Measurements from ENCODE around the gene PDE10A.

The PDE10A gene

DNA sequence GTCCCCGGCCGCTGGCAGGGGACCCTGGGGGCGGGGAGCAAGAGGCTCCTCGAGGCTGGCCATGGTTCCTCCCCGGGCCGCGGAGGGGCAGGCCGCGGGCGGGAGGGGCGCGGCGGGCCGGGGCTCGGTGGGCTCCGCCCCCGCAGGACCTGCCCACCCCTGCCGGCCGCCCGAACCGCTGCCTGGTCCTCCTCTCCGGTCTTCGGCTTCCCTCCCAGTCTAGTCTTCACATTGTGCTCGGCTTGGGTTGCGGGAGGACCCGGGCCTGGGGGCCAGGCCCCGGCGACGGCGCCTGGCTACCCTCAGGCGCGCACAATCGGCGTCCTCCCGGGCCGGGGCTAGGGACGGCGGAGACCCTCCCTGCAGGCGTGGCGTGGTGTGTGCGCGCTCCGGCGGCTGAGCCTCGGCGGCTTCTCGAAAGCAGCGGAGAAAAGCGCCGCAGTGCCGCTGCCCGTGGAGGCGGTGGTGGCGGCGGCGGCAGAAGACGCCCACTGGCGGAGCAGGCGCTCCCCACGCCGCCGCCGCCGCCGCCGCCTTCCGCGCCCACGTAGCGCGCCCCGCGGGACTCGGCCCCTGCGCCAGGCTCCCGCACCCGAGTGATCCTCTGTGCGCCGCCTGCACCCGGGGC is at the start of gene PDE10A:
TSS of gene PDE10A (minus strand) at position 493 of the 628 bp plus-strand sequence. CDS start at position 63, 430 bp downstream.
- DNase-seq: peak; percentile 51

DNA sequence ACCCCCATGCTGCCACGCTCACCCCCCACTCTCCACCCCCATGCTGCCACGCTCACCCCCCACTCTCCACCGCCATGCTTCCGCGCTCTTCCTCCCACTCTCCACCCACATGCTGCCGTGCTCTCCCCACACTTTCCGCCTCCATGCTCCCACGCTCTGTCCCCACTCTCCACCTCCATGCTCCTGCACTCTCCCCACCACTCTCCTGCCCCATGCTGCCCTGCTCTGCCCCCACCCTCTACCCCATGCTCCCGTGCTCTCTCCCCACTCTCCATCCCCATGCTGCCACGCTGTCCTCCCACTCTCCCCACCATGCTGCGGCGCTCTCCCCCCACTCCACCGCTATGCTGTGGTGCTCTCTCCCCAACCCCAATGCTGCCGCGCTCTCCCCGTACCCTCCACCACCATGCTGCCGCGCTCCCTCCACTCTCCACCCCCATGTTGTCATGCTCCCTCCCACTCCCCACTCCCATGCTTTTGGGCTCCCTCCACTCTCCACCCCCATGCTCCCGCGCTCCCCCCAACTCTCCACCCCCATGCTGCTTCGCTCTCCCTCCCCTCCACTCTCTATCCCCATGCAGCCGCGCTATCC is 46.0 kb upstream of the PDE10A start:
- no peak for DNase-seq

DNA sequence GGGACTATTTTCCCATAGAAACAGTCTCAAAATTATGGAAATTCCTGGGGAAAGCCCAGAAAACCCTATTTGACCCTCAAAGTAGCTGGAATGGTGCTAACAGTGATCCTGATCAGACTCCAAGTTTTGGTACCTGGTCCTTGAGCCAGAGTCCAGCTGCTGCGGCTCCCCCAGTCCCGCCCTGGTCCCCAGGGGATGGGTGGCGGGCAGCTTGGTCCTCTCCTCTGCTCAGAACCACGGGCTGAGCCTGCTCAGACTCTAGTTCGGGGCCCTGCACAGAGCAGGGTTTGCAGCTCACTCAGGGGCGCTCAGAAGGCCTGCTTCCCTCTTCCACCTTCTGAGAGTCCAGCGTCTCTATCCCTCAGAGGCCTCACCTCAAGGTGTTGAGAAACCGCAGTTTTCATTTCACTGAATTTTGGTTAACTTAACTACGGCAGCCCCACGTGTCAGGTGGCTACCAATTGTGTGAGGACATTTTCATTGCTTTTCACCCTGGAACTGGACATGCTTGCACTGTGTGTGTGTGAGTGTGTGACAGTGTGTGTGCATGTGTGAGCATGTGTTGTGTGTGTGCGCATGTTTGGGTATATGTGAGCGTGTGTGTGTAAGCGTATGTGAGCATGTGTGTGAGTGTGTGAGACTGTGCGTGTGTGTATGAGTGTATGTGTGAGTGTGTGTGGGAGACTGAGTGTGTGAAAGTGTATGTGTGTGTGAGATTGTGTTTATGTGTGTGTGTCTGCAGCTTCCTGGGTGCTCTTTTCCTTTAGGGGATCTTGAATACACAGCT is 44.2 kb upstream of the PDE10A start:
- DNase-seq: no peak

DNA sequence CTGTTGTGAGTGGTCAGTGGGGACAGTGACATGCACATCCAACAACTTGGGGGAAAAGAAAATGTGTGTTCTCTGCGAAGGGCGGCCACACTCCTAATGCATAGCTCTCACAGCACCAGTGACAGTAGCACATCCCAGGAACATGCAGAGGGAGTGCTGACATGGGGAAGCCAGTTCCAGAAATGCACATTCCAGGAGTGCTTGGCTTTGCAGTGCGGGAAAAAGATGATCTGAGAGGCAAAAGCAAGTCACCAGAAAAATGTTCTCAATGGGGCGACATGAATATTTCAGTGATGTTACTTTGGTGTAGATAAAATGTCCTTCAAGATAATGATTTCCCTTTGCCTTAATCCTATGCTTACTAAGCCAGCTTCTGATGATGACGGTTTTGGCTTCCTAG is 42.9 kb upstream of the PDE10A start:
- DNase-seq: no peak

DNA sequence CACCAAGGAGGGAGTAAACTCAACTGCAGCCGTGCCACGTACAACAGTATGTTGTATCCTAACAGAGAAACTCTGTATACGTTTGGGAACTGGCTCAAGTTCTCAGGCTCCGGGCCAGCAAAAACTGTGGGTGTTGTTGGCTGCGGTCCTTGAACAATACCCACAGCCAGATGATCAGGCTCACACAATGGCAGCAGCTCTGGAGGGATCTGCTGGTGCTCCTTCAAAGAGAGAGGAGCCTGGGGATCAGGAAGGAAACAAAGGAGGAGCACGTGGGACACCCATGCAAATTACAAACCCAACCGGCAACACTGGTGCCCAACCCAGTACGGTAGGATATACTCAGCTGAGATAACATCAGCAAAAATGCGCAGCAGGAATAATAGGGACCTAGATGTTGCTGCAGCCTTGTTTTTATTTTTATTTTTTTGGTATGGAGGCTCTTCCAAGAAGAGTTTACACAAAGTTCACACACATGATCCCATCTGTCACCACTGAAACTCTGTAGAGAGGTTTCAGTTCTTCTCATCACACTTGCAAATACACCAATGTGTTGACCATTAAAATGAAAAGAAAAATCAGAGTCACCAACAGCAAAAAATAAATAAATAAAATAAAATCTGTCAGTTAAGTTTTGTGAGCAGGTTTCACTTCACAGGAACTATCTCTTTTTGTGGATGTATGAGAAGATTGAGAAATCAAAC is 41.2 kb upstream of the PDE10A start:
- DNase-seq: no peak

DNA sequence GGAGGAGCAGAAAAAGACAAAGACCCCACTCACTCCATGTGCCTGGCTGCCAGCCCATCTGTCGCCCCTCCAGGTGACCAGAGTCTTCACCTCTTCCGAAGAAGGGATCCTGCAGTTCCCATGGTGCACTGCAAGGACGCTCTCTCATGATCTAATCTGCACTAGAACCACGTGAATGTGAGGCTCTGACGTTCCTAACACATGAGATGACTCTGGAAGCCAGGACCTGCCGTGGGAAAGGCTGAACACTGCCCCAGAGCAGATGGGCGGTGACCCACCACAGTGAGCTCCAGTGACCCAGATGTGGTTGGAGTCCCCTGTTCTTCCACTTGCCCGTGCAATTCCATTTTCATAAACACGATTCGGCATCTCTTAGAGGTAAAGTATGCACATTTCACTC is 39.6 kb upstream of the PDE10A start:
- no peak for DNase-seq

DNA sequence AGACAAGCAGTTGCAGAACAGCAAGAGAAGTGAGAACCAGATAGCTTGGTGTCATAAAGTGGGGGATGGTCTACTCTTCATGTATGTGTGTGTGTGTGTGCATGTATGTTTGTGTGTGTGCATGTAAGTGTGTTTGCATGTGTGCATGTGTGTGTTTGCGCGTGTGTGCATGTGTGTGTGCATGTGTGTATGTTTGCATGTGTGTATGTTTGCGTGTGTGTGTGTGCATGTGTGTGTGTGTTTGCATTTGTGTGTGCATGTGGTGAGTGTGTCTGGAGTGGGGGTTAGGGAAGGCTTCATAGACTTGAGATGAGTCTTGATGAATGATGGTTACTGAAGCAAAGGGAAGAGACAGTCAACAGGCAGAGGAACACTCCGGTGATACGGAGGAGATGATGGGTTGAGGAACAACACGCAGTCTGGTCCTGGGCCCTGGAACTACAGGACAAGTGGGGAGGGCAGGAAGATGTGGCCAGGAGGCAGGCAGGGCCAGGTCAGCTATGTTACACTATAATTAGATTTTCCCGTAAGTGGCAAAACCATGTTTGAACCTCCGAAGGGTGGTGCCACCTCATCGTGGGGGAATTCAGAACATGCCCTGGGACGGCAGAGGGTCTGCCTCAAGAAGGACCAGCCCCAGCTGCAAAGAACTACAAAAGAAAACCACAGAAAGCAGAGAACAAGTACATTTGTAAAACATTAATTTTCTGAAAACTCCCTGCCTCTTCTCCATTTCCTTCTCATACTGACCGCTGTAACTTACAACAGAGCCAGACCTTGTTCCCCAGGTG is 38.7 kb upstream of the PDE10A start:
- no peak for DNase-seq

DNA sequence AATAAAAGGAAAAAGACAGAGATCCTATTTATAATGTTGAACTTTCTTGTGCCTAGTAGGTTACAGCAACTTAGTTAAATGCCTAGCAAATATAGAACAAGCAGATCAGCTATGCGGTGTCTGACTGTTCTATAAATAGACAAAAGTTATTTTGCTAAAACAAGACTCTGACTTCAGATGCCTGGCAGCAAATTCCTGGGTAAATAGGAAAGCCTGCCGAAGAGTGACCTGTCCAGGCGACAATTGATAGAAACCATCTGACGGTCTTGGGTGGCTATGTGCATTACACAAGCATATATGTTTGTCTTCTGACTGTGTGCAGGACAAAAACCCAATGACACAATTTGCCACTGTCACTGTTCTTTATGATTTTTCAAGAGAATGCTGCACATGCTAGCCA is 38.0 kb upstream of the PDE10A start:
- DNase-seq: no peak

DNA sequence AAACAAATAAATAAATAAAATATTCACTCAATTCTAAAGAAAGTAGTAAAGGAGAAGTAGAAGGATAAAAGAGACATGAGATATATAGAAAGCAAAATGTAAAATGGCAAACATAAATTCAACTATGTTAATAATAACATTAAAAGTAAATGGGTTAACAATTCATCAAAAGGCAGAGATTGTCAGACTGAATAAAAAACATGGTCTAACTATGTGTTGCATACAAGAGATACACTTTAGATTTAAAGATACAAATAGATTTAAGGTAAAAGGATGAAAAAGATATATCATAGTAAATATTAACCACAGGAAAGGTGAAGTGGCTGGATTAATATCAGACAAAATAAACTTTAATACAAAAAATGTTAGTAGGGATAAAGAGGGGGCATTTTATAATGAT is 35.8 kb upstream of the PDE10A start:
- no peak for DNase-seq

DNA sequence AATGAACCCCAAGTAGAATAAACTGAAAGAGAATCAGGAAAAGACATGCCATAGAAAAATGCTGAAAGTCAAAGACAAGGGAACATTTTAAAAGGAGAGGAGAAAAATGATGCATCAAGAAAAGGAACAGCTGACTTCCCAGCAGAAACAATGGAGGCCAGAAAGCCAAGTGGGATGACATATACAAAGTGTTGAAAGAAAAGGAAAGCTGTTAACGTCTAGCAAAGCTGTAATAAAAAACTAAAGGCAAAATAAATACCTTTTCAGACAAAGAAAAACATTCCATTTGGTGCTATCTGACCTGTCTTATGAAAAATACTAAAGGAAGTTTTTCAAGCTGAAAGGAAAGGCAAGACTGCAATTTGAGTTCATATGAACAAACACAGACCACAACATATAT is 34.1 kb upstream of the PDE10A start:
- DNase-seq: no peak

DNA sequence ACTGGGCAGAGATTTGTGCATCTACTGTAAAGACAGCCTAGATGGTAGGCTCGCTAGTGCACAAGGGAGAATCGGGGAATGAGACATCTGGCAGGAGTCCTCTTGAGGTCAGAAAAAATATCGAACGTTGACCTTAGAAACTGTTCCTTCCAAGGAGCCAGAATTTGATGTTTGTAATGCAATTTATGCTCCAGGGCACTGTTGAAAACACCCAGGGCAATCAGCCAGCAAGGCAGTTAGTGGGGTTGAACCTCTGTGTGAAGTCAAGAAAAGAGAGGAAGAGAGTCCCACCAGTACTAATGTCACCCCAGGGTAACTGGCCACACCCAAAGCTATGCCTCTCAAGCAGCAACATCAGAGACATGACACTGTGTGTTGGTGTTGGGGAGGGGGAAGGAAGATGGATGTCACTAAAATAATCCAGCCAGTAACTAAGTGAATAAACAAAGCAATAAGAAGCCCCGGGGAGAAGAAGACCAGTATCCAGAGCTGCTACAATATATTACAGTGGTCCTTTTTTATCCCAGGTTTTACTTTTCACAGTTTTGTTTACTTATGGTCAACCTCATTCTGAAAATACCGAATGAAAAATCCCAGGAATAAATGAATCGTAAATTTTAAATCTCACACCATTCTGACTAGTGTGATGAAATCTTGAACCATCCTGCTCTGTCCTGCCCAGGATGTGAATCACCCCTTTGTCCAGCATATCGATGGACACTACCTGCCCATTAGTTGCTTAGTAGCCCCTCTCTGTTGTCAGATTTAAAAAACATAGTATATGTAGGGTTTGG is 32.9 kb upstream of the PDE10A start:
- no peak for DNase-seq

DNA sequence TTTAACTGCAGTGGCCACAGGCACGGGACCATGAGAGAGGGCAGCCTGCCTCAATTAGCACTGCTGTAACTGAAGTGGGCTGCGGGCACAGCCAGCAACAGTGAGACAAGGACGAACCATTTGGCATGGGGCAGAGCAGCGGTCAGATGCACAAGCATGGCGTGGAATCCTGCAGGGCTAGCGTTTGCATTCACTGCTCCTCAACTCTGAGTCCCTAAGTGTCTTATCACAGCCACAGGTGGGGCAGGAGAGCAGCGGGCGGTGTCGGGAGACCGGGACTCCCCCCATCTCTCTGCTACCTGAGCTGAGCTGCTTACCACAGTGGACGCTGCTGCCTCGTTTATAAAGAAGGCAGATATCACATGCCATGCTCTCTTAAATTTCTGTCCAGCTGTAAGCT is 31.3 kb upstream of the PDE10A start:
- no peak for DNase-seq

DNA sequence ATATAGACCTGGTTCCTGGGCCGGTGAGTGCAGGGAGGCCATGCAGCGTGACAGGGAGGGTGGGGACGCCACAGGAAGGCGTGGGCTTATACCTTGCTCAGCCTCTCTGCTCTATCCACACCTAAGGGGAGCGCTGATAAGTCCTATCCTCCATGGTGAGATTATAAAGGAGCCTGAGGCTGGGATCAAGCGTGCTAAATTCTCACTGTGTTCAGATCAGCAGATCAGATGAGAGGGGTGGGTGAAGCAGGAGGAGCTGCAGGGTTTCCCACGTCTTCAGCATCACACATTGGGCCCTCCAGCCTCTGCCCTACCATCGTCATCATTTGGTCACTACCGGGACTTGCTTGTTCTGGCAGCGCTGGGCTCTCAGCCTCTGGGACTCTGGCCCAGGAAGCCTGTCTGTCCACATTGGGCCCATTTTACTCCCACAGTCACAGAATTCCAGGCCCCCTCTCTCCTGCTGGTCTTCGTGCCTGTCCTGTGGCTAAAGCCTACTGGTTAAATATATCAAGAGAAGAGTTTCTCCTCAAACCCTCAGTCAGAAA is 29.1 kb upstream of the PDE10A start:
- no peak for DNase-seq

DNA sequence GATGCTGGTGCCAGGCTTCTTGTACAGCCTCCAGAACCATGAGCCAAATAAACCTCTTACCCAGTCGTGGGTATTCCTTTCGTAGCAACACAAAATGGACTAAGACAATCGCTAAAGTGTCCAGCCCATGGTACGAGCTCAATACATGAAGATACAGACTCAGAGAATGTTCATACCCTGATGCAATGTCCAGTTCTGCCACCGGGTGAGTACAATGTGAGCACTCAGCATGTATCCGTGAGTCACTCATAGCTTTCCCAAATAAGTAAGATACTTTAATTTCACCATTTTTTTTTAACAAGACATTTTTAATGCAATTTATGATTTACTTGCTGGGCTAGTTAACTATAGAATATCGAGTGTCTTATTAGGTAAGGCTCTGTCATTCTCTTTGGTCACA is 26.7 kb upstream of the PDE10A start:
- DNase-seq: no peak

DNA sequence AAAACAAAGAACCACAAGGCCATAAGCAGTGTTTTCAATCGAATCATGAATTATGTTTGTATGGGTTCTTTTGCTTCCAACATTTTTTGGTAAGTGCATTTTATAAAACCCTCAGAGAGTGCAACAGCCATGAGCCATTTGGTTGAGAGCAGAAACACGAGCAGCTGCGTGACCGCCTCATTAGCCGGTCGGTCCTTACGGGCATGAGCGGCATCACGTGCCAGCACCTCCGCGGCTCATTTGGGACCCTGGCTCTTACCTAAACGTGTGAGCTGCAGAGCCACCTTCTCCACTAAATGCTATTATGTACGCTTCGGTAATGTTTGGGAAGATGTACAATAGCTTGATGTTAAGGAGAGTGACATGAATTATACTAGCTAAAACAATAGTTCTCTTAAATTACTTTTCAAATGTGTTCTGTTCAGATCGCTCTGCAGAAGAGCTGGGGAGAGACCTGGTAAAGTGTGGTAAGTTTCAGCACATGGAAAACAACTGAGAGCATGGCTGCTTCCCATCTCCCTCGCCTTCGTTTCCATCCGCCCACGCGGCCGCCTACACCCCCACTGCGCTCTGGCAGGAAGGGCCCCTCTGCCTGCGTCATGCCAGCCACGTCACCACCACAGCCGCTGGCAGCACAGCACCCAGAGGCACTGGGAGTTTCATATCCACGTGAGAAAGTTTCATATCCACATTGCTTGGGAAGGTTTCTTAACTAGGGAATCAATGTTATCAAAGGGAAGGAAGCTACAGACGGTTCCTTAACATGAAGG is 23.7 kb upstream of the PDE10A start:
- no peak for DNase-seq

DNA sequence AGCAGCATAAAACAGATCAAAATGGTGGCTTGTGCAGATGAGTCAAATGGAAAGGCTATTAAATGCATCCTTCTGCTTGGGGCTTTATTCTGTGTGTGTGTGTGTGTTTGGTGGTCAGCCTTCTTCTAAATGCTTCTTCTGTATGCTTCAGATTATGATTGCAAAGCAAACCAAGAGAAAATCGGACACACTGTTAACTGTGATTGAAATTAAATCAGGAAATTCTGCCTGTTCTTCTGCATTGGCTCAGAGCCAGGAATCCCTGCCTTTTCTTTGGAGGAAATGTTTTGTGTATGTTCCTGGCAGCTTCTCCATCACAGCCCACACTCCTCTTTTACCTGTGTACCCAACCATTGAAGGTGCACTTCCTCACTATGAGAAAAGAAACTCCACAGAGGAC is 22.3 kb upstream of the PDE10A start:
- no peak for DNase-seq

DNA sequence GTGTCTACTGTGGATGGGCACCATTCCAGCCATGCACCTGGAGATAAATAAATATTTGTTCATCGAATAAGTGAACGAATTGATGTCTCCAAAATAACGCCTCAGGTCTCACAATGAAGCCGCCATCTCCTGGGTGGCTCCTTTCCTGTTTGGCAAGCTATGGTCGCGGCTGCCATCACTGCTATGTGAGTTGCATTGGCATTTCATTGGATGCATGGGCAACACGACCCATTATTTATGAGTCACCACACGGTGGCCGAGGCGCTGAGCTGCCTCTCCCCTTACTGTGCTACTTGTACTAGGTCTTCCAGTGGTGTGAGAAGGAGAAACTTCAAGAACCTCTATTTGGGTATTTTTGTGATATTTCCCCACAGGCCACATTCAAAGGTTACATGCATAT is 21.3 kb upstream of the PDE10A start:
- DNase-seq: no peak

DNA sequence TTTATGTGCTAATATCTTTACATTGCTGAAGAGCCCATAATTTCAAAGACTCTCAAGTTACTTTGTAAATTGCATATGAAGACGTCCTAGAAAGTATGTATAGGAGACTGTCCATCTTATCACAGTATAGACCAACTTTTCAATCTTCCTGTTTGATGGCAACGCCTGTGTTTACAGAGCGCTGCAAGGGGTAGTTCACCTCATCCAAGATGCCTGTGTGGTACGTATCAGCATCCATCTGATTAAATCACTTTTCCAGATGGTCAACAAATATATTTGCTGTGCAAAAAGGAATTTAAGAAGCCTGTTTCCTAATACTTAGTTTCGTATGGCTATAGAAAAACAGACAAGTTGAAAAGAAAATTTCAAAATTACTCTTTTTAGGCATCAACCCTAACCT is 17.9 kb upstream of the PDE10A start:
- no peak for DNase-seq

DNA sequence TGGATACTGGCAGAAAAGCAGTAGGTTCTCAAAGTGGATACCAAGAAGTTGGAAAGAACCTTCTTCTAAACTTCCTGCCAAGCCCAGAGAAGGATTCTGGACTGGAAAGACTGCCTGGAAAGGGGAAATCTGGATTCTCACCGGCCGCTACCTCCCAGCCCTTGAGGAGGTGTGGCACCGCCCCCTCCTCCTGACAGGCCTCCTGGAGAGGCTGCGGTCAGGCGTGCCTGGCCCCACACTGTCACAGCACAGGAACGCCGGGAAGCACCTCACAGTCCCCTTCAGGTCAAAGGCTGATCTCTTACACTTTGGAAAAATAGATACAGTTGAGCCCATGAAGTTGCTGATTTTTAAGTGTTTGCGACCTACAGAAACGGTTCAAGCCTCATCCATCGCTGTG is 16.3 kb upstream of the PDE10A start:
- no peak for DNase-seq

DNA sequence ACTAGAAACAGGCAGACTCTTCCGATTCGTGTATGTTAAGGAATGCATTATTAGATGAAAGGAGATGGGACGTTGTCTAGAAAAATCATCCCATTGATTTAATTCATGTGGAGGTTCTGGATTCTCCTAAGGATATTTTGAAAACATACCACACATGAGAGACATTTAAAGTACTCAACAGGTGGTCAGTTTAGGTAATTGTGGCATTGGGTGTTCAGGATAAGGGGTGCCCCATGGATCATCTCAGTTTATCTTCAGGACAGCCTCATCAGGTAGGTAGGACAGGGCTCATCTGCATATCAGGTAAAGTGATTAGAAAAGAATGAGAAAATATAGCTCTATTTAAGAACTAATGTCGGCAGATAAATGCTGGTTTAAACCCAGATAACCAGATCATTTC is 15.9 kb upstream of the PDE10A start:
- no peak for DNase-seq

DNA sequence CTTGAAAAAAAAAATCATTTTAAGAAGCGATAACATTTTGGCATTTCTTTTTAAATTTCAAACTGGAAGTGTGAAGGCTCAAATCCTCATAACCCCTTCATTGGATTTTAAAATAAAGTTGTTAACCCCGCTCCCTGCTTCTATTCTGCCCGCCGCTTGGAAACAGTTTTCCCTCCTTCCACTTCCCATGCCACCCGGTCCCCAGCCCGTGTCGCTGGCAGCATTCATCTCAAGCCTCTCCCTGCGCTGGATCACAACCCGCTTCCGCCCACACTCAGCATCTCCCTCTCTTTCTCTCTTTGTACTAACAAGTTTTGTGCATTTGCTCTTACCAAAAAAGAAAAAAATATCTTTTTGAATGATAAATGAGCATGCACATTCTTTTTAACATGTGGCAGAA is 15.4 kb upstream of the PDE10A start:
- no peak for DNase-seq
